WTC11 (cell line): Measurements from ENCODE around the gene RETREG2. TPM values are rescaled to one million over a fixed set of nuclear protein-coding genes. Genes with fewer than 3 reads are reported as not detected.

Source experiments
- ATAC-seq: fragments of 200-7000 bp; cut with Tn5 transposase; 2 replicates; pipeline ENCODE4 v1.10.0; 2021; ENCODE audit warnings: mild to moderate bottlenecking, moderate library complexity
- CTCF ChIA-PET: fragments of 300-600 bp; sonication (Branson Sonifier 250); formaldehyde crosslinking; loops from one replicate; lab custom pipeline; 2021; ENCODE audit warnings: antibody characterized with exemption; lab: Charles Lee
- POLR2A ChIA-PET: fragments of 350-600 bp; sonication (Branson Sonifier 250); formaldehyde crosslinking; loops from one replicate; lab custom pipeline; 2021; ENCODE audit warnings: antibody characterized with exemption; lab: Charles Lee
- DNase-seq: peaks from one replicate; pipeline ENCODE4 v3.0.0; 2021; ENCODE audit warnings: low spot score
- H3K27ac Mint-ChIP-seq: 2 replicates; pipeline ENCODE4 v1.8.0; 2021; ENCODE audit warnings: mixed read lengths
- H3K27me3 Mint-ChIP-seq: 2 replicates; pipeline ENCODE4 v1.8.0; 2021; ENCODE audit warnings: low read depth, mild to moderate bottlenecking, moderate library complexity, mixed read lengths
- H3K36me3 Mint-ChIP-seq: 2 replicates; pipeline ENCODE4 v1.8.0; 2021; ENCODE audit warnings: mixed read lengths
- H3K4me1 Mint-ChIP-seq: 2 replicates; pipeline ENCODE4 v1.8.0; 2022; ENCODE audit warnings: mixed read lengths
- H3K4me3 Mint-ChIP-seq: 2 replicates; pipeline ENCODE4 v1.8.0; 2021; ENCODE audit warnings: mild to moderate bottlenecking, moderate library complexity, mixed read lengths
- H3K9me3 Mint-ChIP-seq: 2 replicates; pipeline ENCODE4 v1.8.0; 2021; ENCODE audit warnings: mixed read lengths
- AFF4 ChIP-seq: sonication (generic); formaldehyde crosslinking; IDR thresholded peaks from 2 replicates; pipeline ENCODE4 v1.8.1; 2023; ENCODE audit warnings: mild to moderate bottlenecking, missing genetic modification reagents, borderline replicate concordance
- ATF3 ChIP-seq: sonication (generic); formaldehyde crosslinking; conservative IDR thresholded peaks from 2 replicates; pipeline ENCODE4 v1.8.1; 2022; ENCODE audit warnings: mild to moderate bottlenecking, missing genetic modification reagents
- ATF6 ChIP-seq: sonication (generic); formaldehyde crosslinking; IDR thresholded peaks from 2 replicates; pipeline ENCODE4 v1.8.1; 2023; ENCODE audit warnings: mild to moderate bottlenecking, missing genetic modification reagents
- CBFB ChIP-seq: sonication (generic); formaldehyde crosslinking; IDR thresholded peaks from 2 replicates; pipeline ENCODE4 v1.8.1; 2022; ENCODE audit warnings: mild to moderate bottlenecking, low read depth, missing genetic modification reagents
- EMX1 ChIP-seq: fragments of 250-450 bp; sonication (Bioruptor Pico); IDR thresholded peaks from 2 replicates; pipeline ENCODE4 v1.8.0; 2021; ENCODE audit warnings: mild to moderate bottlenecking
- ERG ChIP-seq: fragments of 250-450 bp; sonication (Bioruptor Pico); IDR thresholded peaks from 2 replicates; pipeline ENCODE4 v1.8.0; 2021; ENCODE audit warnings: mild to moderate bottlenecking
- FOXJ3 ChIP-seq: sonication (generic); formaldehyde crosslinking; IDR thresholded peaks from 2 replicates; pipeline ENCODE4 v1.9.0; 2021; ENCODE audit warnings: missing genetic modification reagents, mild to moderate bottlenecking, borderline replicate concordance
- GTF2I ChIP-seq: fragments of 250-450 bp; sonication (Bioruptor Pico); conservative IDR thresholded peaks from 2 replicates; pipeline ENCODE4 v1.4.0; 2021; ENCODE audit warnings: mild to moderate bottlenecking
- JUN ChIP-seq: sonication (generic); formaldehyde crosslinking; IDR thresholded peaks from 2 replicates; pipeline ENCODE4 v1.8.0; 2023; ENCODE audit warnings: mild to moderate bottlenecking, missing genetic modification reagents
- KAT7 ChIP-seq: sonication (generic); formaldehyde crosslinking; IDR thresholded peaks from 2 replicates; pipeline ENCODE4 v1.8.1; 2023; ENCODE audit warnings: missing genetic modification reagents, mild to moderate bottlenecking, borderline replicate concordance
- MYBL2 ChIP-seq: sonication (generic); formaldehyde crosslinking; IDR thresholded peaks from 2 replicates; pipeline ENCODE4 v1.8.1; 2023; ENCODE audit warnings: mild to moderate bottlenecking, moderate library complexity, missing genetic modification reagents
- NFE2L1 ChIP-seq: sonication (generic); formaldehyde crosslinking; IDR thresholded peaks from 2 replicates; pipeline ENCODE4 v1.8.1; 2023; ENCODE audit warnings: missing genetic modification reagents
- NR1H2 ChIP-seq: sonication (generic); formaldehyde crosslinking; IDR thresholded peaks from 2 replicates; pipeline ENCODE4 v1.9.0; 2021; ENCODE audit warnings: mild to moderate bottlenecking, moderate library complexity, missing genetic modification reagents
- RELA ChIP-seq: sonication (generic); formaldehyde crosslinking; IDR thresholded peaks from 2 replicates; pipeline ENCODE4 v1.8.1; 2022; ENCODE audit warnings: missing genetic modification reagents, mild to moderate bottlenecking, borderline replicate concordance
- TP53 ChIP-seq: sonication (generic); formaldehyde crosslinking; IDR thresholded peaks from 2 replicates; pipeline ENCODE4 v1.8.1; 2023; ENCODE audit warnings: mild to moderate bottlenecking, missing genetic modification reagents
- USF1 ChIP-seq: sonication (generic); formaldehyde crosslinking; IDR thresholded peaks from 2 replicates; pipeline ENCODE4 v1.8.0; 2022; ENCODE audit warnings: mild to moderate bottlenecking, missing genetic modification reagents
- ZNF138 ChIP-seq: sonication (generic); formaldehyde crosslinking; conservative IDR thresholded peaks from 2 replicates; pipeline ENCODE4 v1.8.1; 2022; ENCODE audit warnings: mild to moderate bottlenecking, moderate library complexity, missing genetic modification reagents
- ZNF232 ChIP-seq: sonication (generic); formaldehyde crosslinking; IDR thresholded peaks from 2 replicates; pipeline ENCODE4 v1.8.0; 2022; ENCODE audit warnings: mild to moderate bottlenecking, missing genetic modification reagents
- total RNA-seq: library from RNA; stranded (reverse); gene quantifications from 3 replicates; pipeline ENCODE4 v1.2.3, GENCODE V29; 2021
- TF ChIP-seq, protein P1 (sequence below): fragments of 250-450 bp; sonication (Bioruptor Pico); IDR thresholded peaks from 2 replicates; pipeline ENCODE4 v1.9.0; 2021; ENCODE audit warnings: mild to moderate bottlenecking
- TF ChIP-seq, protein P2 (sequence below): sonication (generic); formaldehyde crosslinking; IDR thresholded peaks from 2 replicates; pipeline ENCODE4 v1.8.1; 2023; ENCODE audit warnings: mild to moderate bottlenecking, missing genetic modification reagents, moderate library complexity

Gene RETREG2
- total RNA-seq, 1 experiment from 2014 or later = 60.2 TPM

- TF ChIP-seq, protein P1, sequence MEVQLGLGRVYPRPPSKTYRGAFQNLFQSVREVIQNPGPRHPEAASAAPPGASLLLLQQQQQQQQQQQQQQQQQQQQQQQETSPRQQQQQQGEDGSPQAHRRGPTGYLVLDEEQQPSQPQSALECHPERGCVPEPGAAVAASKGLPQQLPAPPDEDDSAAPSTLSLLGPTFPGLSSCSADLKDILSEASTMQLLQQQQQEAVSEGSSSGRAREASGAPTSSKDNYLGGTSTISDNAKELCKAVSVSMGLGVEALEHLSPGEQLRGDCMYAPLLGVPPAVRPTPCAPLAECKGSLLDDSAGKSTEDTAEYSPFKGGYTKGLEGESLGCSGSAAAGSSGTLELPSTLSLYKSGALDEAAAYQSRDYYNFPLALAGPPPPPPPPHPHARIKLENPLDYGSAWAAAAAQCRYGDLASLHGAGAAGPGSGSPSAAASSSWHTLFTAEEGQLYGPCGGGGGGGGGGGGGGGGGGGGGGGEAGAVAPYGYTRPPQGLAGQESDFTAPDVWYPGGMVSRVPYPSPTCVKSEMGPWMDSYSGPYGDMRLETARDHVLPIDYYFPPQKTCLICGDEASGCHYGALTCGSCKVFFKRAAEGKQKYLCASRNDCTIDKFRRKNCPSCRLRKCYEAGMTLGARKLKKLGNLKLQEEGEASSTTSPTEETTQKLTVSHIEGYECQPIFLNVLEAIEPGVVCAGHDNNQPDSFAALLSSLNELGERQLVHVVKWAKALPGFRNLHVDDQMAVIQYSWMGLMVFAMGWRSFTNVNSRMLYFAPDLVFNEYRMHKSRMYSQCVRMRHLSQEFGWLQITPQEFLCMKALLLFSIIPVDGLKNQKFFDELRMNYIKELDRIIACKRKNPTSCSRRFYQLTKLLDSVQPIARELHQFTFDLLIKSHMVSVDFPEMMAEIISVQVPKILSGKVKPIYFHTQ = no peak
- TF ChIP-seq ATF6 (CRISPR knock-in tag) = no peak
- TF ChIP-seq ERG (CRISPR knock-in tag) = no peak
- TF ChIP-seq NR1H2 (CRISPR knock-in tag) = no peak
- TF ChIP-seq ZNF232 (CRISPR knock-in tag) = no peak
- TF ChIP-seq, protein P2, sequence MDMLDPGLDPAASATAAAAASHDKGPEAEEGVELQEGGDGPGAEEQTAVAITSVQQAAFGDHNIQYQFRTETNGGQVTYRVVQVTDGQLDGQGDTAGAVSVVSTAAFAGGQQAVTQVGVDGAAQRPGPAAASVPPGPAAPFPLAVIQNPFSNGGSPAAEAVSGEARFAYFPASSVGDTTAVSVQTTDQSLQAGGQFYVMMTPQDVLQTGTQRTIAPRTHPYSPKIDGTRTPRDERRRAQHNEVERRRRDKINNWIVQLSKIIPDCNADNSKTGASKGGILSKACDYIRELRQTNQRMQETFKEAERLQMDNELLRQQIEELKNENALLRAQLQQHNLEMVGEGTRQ (CRISPR knock-in tag) = peak; percentile 15
- TF ChIP-seq USF1 = 0 out of 2 replicates have a peak, but pooled peaks have one; percentile 22
- TF ChIP-seq ZNF138 (CRISPR knock-in tag) = no peak
Observed at GRCh38 chr2:219229305-219230058, 51.4 kb downstream of the RETREG2 start, which contains the start of the genes ANKZF1 and ATG9A (continued).

DNA sequence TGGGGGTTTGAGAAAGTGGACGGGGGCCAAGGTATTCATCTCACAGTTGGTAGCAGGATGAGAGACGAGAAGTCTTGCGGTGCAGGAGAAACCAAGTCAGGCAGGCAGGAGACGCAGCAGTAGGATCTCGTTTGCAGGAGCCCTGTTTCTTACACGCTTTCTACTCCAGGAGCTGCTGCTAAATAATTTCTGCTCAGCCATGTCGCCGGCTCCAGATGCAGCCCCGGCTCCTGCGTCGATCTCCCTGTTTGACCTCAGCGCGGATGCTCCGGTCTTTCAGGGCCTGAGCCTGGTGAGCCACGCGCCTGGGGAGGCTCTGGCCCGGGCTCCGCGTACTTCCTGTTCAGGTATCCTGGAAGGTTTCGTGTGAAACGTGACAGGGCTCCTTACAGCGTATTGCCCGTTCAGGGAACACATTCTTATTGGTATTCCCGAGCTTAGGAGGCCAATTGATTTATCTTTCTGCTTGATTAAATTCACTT, 52.0 kb downstream of the RETREG2 start:
- ChIA-PET CTCF (interaction anchor here (1.0 to 2.4 kb wide), 5 partner anchors 12 to 69 kb away, joined by 3 to 21 read pairs (median 6); partner anchors contain the start of gene ABCB6), POLR2A (interaction anchor here (0.6 to 2.4 kb wide), 6 partner anchors 12 to 65 kb away, joined by 3 to 18 read pairs (median 5); partner anchors contain the start of genes ABCB6, DNAJB2, GLB1L and STK16)
- TF ChIP-seq MYBL2 (CRISPR knock-in tag) (0 out of 2 replicates have a peak, but pooled peaks have one; percentile 5), TP53 (CRISPR knock-in tag) (0 out of 2 replicates have a peak, but pooled peaks have one; percentile 29), ZNF232 (CRISPR knock-in tag) (0 out of 2 replicates have a peak, but pooled peaks have one; percentile 27), NFE2L1 (CRISPR knock-in tag) (0 out of 2 replicates have a peak, but pooled peaks have one; percentile 13), KAT7 (no peak)
- no peaks in the 10 kb centered on the region for H3K9me3 Mint-ChIP-seq
- peak overlapping the region; percentile 93 for H3K4me3 Mint-ChIP-seq
- ATAC-seq (peak; percentile 15), DNase-seq (peak; percentile 45)
- no peaks in the 10 kb centered on the region for H3K27me3 Mint-ChIP-seq
- H3K4me1 Mint-ChIP-seq = peaks cover 12% of the 10 kb centered on the region
- H3K27ac Mint-ChIP-seq = peak overlapping the region; percentile 97
- peaks cover 46% of the 10 kb centered on the region for H3K36me3 Mint-ChIP-seq

GRCh38 chr2:219234331-219234730, 56.3 kb downstream of the RETREG2 start:
- ChIA-PET CTCF (no interaction called here), POLR2A (no interaction called here)
- Mint-ChIP-seq H3K27ac (no peak overlapping the region), H3K36me3 (peaks cover 56% of the 10 kb centered on the region), H3K27me3 (no peaks in the 10 kb centered on the region), H3K4me1 (peaks cover 5% of the 10 kb centered on the region), H3K9me3 (no peaks in the 10 kb centered on the region), H3K4me3 (no peak overlapping the region)
- ATAC-seq (no peak), DNase-seq (no peak)
- TF ChIP-seq CBFB (no peak), GTF2I (no peak), RELA (CRISPR knock-in tag) (no peak), EMX1 (CRISPR knock-in tag) (no peak), JUN (CRISPR knock-in tag) (no peak), FOXJ3 (CRISPR knock-in tag) (no peak), ATF3 (CRISPR knock-in tag) (no peak), MYBL2 (CRISPR knock-in tag) (no peak), AFF4 (CRISPR knock-in tag) (no peak)
